GM18870 (cell line): ENCODE data around the gene HLA-G.
"Not testable (repeated sequence)": the region's sequence is repeated elsewhere in the genome, so short reads cannot be mapped to it uniquely, and the experiment has no call there.

ENCODE experiments used
- ATAC-seq: cut with Tn5 transposase; IDR thresholded peaks from one replicate; pipeline ENCODE4 v1.9.1; 2021; ENCODE audit warnings: moderate library complexity; ENCODE audit not compliant: unreplicated experiment

HLA-G gene

DNA sequence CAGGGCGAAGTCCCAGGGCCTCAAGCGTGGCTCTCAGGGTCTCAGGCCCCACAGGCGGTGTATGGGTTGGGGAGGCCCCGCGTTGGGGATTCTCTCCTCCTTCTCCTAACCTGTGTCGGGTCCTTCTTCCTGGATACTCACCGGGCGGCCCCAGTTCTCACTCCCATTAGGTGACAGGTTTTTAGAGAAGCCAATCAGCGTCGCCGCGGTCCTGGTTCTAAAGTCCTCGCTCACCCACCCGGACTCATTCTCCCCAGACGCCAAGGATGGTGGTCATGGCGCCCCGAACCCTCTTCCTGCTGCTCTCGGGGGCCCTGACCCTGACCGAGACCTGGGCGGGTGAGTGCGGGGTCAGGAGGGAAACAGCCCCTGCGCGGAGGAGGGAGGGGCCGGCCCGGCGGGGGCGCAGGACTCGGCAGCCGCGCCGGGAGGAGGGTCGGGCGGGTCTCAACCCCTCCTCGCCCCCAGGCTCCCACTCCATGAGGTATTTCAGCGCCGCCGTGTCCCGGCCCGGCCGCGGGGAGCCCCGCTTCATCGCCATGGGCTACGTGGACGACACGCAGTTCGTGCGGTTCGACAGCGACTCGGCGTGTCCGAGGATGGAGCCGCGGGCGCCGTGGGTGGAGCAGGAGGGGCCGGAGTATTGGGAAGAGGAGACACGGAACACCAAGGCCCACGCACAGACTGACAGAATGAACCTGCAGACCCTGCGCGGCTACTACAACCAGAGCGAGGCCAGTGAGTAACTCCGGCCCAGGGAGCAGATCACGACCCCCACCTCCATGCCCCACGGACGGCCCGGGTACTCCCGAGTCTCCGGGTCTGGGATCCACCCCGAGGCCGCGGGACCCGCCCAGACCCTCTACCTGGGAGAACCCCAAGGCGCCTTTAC lies at the start of gene HLA-G:
Gene HLA-G, plus strand, starts transcription at position 247 of the 892 bp plus-strand sequence. Its CDS starts 20 bp downstream, at position 267.
- no peak for ATAC-seq

DNA sequence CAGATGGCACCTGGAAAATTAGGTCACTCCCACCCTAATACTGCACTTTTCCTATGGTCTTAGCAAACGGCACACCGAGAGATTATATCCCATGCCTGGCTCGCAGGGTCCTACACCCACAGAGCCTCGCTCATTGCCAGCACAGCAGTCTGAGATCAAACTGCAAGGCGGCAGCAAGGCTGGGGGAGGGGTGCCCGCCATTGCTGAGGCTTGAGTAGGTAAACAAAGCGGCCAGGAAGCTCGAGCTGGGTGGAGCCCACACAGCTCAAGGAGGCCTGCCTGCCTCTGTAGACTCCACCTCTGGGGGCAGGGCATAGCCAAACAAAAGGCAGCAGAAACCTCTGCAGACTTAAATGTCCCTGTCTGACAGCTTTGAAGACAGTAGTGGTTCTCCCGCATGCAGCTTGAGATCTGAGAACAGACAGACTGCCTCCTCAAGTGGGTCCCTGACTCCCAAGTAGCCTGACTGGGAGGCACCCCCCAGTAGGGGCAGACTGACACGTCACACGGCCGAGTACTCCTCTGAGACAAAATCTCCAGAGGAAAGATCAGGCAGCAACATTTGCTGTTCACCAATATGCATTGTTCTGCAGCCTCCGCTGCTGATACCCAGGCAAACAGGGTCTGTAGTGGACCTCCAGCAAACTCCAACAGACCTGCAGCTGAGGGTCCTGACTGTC lies 47.5 kb upstream of the HLA-G start:
- ATAC-seq, result not testable (repeated sequence)

DNA sequence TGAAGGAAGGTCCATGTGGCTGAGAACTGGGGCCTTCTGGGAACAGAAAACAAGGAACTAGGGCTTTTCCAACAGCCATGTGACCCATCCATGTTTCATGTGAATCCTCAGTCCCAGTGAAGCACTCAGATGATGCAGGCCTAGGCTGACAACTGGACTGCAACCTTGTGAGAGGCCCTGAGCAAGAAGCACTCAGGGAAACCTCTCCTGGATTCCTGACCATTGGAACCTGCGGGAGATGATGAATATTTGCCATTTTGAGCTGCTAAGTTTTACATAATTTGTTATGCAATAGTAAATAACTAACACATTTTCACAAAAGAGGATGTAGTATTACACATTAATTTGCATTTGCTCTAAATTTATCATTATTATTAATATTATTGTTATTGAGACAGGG lies 38.4 kb upstream of the HLA-G start:
- no peak for ATAC-seq

DNA sequence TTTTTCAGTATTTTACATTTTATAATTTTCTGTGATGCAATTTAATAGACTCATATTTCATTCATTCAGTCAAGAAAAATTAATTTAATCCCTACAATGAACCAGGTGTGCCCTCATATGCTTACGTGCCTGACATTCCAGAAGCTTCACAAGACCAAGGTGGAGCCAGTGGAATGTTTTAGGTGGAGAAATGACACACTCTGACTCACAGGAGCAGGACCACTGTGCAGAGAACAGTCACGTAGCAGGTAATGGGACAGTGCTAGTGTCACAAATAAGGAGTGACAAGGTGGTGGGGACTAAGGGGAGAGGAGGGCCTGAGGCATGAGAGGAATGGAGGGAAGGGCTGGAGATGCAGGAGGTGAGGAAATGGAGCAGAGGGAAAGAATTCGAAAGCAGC lies 37.0 kb upstream of the HLA-G start:
- ATAC-seq, result no peak

DNA sequence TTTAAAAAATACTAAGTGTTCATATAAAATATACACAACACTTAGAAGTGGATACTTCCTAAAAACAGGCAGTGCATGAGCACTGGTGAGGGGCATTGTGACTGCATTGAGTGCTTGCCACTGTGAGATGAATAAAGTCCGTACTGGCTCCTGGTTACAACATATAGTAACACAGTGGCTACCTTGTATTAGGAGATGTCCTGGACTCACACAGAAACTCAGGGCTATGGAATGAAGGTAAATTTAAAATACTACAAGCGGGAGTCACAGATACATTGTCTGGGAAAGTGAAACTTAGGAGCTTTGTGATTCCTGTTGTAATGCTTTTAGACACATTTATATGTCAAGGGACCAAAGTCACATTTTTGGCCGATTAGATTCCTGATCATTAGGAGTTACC lies 36.5 kb upstream of the HLA-G start:
- ATAC-seq, result no peak

DNA sequence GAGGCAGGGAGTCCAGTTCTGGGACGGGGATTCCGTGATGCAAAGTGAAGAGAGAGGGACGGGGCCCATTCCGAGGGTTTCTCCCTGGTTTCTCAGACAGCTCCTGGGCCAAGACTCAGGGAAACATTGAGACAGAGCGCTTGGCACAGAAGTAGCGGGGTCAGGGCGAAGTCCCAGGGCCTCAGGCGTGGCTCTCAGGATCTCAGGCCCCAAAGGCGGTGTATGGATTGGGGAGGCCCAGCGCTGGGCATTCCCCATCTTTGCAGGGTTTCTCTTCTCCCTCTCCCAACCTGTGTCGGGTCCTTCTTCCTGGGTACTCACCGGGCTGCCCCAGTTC lies 35.9 kb upstream of the HLA-G start:
- no peak for ATAC-seq

DNA sequence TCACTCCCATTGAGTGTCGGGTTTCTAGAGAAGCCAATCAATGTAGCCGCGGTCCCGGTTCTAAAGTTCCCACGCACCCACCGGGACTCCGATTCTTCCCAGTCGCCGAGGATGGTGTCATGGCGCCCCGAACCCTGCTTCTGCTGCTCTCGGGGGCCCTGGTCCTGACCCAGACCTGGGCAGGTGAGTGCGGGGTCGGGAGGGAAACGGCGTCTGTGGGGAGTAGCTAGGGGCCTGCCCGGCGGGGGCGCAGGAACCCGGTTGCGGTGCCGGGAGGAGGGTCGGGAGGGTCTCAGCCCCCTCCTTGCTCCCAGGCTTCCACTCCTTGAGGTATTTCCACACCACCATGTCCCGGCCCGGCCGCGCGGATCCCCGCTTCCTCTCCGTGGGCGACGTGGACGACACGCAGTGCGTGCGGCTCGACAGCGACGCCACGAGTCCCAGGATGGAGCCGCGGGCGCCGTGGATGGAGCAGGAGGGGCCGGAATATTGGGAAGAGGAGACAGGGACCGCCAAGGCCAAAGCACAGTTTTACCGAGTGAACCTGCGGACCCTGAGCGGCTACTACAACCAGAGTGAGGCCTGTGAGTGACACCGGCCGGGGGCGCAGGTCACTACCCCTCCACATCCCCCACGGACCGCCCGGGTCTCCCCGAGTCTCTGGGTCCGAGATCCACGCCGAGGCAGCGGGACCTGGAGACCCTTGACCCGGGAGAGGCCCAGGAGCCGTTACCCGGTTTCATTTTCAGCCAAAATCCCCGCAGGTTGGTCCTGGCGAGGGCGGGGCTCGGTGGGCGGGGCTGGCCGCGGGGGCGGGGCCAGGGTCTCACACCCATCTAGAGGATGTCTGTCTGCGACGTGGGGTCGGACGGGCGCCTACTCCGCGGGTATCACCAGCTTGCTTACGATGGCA lies 35.2 kb upstream of the HLA-G start:
- ATAC-seq, result no peak

DNA sequence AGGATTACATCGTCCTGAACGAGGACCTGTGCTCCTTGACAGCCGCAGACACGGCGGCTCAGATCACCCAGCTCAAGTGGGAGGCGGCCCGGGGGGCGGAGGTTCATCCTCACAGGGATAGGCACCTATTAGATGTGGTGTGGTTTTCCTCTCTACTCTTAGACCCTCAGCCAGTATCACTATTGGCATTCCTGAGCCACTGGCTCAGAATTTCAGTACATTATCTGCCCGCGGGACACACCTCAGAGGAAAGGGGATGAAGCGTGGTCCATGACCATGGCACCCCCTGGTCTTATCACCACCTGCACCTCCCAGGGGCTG lies 34.6 kb upstream of the HLA-G start:
- no peak for ATAC-seq

DNA sequence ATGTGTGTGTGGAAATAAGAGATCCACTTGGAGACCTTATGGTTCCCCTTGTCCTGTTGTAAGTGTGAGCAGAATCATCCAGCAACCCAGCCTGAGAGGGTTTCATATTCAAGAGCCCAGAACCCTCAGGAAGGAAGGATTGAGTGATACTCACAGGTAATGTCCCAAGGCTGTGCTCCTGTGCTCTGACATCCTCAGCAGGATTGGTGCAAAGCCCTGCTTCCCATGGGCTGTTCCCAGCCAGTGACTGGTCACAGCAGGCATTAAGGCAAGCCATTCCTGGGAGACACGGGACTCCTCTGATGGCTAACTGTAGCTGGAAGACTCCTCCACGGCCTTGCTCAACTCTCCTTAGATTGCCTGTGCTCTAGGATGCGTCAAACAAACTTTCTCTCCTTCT lies 33.8 kb upstream of the HLA-G start:
- ATAC-seq, result no peak

DNA sequence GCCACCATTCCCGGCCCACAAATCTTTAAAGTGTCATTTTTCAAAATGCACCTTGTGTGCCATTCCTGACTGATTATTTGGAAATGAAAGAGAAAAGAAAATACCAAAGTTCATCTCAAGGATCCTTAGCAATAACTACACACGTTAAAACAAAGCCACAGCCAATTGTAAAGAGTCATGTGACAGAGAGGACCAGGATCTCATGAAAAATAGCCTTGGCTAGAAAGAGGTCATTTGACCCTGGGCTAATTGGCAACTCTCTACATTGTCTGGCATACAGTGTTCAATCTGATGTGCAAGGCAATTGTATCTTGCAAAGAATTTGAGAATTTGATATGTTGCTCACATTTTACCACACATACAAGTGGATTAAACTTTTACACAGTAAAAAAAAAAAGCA lies 31.6 kb upstream of the HLA-G start:
- no peak for ATAC-seq

DNA sequence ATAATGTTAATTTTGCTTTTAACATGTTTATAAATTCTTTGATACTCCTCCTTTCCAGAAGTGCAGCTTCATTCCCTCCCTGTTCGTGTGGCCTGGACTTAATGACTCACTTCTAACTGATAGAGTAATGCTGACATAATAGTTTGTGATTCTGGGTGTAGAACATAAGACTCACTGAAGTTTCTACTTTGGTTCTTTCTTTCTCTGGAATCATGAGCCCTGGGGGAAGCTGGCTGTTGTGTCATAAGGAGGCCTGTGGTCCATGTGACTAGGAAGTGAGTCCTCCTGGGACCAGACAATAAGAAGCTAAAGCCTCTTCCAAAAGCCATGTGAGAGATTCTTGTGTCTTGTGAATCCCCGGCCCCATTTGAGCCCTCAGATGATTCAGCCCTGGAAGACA lies 30.5 kb upstream of the HLA-G start:
- no peak for ATAC-seq

DNA sequence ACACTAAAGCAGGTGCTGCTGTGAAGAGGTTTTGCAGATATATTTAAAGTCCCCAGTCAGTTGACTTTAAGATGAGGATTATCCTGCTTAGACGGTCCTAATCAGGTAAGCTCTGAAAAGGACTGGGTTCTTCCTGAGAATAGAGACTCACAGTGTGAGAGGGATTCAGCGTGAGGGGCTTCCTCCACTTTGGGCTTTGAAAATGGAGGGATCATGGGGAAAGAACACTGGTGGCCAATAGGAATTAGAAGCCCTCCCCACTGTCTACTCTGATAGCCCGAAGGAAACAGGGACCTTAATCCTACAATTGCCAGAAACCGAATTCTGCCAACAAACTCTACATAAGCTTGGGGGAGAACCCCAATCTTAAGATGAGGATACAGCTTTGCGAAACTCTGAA lies 29.7 kb upstream of the HLA-G start:
- no peak for ATAC-seq

DNA sequence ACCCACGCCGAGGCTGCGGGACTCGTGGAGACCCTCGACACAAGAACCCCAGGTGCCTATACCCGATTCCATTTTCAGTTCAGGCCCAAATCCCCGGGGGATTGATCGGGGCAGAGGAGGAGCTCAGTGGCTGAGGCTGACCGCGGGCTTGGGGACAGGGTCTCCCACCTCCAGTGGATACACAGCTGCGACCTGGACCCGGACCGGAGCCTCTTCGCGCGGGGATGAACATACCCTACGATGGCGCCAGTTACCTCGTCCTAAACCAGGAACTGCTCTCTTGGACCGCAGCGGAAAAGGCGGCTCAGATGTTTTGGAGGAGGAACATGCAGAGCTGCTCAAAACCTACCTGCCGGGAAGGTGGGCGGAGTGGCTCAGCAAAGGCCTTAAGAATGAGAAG lies 27.4 kb upstream of the HLA-G start:
- no peak for ATAC-seq

DNA sequence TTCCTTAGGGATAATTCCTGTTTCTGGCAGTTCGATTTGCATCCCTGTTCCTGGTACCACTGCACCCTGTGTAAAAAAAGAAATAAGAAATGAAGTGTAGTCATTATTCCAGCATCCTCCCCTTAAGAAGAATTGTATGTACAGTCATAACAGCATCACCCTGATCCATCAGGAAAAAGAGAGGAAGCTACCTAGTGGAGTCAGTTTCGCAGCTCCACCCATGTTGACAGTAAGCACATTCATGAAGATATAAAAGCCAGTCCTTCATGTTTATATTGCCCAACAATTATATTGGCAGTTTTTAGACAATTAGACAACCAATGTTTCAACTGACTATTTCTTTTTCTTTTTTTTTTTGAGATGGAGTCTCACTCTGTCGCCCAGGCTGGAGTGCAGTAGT lies 21.2 kb upstream of the HLA-G start:
- ATAC-seq, result no peak

DNA sequence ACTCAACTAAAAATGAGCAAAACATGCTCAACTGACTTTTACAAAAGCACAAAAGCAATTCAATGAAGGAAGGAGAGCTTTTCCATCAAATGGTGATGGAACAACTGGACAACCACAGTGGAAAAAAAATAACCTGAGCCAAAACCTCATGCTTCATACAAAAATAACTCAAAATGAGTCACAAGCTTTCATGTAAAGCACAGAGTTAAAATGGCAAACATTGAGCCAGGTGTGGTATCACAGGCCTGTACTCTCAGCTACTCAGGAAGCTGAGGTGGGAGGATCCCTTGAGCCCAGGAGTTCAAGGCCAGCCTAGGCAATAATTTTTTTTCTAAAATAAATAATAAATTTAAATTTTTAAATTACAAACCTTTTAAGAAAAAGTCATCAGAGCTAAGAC lies 18.4 kb upstream of the HLA-G start:
- no peak for ATAC-seq

DNA sequence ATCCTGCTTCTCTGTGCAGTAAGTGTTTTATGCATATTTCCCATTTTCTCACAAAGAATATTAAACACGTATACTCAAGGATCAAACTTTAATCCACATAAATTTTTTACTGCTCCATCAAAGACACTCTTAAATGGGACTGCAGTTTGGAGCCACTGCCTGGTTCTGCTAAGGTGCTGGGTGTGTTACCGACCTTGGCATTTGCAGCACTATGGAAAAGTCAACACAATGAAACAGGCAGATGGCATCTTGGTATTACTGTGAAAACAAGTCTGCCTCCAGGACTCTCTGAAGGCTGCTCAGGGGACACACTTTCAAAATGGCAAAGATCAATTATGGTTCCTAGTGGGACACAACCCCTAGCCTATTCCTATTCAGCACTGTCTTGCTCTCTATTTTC lies 17.3 kb upstream of the HLA-G start:
- no peak for ATAC-seq

DNA sequence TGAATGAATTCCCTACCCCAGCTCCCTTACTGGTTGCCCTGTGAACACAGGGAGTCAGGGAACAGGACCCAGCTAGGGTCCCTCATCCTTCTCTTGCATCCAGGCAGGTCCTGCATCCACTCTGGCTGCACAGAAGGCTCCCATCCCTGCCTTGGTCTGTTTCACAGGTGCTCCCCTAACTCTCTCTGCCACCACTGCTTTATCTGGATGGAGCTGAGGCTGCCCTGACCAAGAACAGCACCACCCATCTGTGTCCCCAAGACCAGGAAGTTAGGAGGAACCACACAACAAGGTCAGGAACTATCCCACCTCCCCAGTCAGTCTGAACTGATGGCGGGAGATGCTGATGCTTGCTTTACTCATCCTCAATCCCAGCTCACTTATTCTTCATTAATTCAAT lies 16.2 kb upstream of the HLA-G start:
- no peak for ATAC-seq

DNA sequence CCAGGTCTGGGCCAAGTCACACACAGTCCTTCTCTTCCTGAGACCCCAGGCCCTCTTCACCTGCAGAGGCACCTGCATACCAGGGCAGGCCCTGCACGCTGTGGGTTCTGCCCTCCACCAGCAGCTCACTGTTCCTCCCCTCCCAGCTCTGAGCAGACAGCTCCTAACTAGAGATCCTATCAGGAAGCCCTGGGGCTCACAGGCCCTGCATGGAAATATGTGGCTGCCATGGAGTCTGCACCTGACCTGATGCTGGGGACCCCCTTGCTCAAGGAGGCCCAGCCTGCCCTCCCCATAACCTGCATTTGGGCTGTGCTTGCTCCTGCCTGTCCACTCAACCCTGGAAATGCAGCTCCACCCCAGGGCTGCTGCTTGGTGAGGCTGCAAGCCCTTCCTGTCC lies 14.6 kb upstream of the HLA-G start:
- no peak for ATAC-seq

DNA sequence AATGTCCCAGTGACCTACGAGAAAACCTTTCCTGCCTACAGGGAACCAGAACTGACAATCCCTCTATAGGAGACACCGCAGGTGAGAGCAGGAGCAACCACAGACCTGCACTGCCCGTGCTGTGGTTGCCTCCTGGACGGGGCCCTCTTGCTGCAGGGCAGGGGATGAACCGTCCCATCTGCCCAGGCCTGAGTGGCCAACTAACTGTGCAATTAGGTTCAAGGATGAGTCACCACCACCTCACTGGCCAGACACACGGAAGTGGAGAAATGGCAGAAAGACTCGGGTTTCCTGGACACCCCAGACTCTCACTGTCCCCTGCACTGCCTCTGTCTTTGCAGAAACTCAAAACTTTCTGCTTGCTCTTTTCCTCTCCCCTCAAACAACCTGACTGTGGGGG lies 13.8 kb upstream of the HLA-G start:
- ATAC-seq, result no peak

DNA sequence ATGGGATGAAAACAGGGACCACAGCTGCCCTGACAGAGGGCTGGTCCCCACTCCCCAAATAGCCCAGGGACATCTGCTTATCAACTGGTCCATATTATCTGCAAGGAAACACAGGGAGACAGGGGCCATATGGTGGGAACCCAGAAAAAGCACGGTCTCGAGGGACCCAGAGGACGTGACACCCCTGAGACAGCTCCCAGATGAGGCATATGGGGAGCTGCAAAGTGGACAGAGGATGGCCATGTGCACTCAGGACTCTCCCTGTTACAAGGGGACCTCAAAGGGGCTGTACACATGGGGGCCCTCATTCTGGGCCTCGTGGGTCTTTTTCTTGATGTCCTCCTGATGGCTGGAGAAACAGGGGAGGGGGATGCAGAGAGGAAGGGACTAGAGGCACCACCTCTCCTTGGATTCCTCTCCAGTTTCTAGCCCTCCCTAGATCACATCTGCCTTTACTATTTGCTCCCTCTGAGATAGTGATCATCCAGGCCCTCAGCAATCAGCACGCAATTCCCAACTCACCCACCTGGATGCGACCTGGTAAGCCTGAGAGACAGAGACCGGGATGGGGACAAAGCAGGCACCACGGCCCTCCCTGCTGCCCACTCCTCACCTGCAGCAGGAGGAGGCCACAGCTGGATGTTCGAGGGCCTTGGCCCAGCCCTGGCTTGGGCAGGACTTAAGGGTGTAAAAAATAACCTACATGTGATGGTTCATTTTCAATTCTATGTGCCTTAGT lies 13.1 kb upstream of the HLA-G start:
- no peak for ATAC-seq

DNA sequence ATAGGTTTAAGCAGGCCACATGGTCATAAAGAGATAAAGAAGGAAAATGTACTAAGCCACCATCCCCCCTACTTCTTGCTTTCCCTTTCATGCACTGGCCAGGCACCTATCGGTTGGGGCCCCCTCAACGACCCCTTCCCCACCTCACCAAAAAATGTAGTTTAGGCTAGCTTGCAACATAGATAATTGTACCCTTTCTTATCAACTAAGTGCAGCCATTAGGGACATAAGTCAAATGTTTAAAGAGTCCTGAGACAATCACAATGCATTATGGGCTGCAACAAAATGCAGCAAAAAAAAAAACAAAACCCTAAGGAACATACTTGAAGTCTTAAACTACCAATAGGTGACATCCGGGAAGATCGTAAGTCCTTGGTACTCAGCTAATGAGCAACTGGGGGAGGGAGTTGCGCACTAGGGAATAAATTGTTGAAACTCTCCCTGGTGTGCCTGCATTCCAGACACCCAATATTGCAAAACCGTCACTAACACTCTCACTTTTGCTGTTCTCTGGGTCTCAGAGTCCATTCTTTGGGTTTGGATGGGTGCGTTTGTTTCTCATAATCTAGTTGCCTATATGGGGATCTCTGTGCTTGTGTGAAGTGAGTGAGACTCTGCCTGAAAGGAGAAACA lies 12.4 kb upstream of the HLA-G start:
- no peak for ATAC-seq
